GM12875 (cell line): Measurements from ENCODE around the gene THRB.

Experiments used
- H3K4me3 ChIP-seq: one replicate; pipeline ENCODE4 v1.5.1; 2011; ENCODE audit warnings: low read depth, low read length, control low read depth
- TF ChIP-seq, protein P1 (sequence below): IDR thresholded peaks from 2 replicates; pipeline ENCODE4 v1.5.1; 2011; ENCODE audit warnings: low read depth, mild to moderate bottlenecking, control low read depth, inconsistent platforms, low read length, moderate library complexity, borderline replicate concordance; ENCODE audit not compliant: insufficient read depth

Gene THRB

DNA sequence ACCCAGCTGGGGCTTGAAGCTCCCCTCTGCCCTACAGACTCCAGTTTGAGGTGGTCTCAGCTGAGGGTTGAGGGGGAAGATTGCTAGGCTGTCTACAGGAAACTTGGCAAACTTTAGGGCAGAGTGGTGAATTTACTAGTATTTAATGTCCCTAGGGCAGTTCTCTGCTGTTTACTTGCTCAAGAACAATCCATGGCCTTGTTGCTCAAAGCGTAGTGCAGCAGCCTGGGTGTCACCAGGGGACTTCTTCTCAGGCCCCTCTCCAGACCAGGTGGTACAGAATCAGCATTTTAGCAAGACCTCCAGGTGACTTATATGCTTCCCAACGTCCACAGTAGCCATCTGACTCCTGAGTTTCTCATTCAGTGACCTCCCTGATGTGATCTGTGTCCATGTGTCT lies 360.7 kb downstream of the THRB start:
- H3K4me3 ChIP-seq, result no peak overlapping the region
- TF ChIP-seq, protein P1, sequence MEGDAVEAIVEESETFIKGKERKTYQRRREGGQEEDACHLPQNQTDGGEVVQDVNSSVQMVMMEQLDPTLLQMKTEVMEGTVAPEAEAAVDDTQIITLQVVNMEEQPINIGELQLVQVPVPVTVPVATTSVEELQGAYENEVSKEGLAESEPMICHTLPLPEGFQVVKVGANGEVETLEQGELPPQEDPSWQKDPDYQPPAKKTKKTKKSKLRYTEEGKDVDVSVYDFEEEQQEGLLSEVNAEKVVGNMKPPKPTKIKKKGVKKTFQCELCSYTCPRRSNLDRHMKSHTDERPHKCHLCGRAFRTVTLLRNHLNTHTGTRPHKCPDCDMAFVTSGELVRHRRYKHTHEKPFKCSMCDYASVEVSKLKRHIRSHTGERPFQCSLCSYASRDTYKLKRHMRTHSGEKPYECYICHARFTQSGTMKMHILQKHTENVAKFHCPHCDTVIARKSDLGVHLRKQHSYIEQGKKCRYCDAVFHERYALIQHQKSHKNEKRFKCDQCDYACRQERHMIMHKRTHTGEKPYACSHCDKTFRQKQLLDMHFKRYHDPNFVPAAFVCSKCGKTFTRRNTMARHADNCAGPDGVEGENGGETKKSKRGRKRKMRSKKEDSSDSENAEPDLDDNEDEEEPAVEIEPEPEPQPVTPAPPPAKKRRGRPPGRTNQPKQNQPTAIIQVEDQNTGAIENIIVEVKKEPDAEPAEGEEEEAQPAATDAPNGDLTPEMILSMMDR, result no peak

DNA sequence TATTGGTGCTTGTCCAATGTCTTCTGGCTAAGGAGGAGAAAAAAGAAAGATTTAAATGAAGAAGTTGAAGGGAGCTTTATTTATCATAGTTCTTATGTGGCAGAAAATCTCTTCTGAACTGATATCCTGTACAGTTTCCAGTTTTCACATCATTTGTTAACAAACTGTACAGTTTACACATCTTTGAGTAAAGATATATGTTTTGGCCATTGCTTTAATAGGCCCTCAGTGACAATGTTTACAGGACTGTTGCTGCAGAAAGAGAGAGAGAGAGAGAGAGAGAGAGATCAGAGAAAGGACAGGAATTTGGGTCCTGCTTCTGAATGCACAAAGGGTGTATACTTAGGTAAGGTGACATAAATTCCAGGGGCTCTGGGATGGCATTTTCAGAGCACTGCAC lies 361.2 kb downstream of the THRB start:
- TF ChIP-seq, protein P1, result no peak
- H3K4me3 ChIP-seq, result no peak overlapping the region

DNA sequence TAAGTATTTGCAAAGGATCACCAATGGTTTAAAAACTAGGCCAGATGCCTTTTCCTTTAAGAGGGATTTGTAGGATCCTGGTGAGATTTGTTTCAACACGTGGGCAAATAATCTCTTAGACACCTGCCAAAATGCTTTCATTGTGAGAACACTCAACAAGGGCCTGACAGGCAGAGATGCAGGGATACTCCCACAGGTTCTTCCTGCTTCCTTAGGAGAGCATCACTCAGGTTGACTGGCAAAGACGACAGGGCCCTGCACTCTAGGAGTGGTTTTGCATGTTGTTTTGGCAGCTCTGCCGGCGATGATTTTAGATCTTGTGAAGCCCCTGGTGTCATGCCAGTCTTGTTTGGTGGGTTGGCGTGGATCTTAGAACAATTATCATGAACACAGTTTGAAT lies 365.1 kb downstream of the THRB start:
- H3K4me3 ChIP-seq, result no peak overlapping the region
- TF ChIP-seq, protein P1, result no peak

DNA sequence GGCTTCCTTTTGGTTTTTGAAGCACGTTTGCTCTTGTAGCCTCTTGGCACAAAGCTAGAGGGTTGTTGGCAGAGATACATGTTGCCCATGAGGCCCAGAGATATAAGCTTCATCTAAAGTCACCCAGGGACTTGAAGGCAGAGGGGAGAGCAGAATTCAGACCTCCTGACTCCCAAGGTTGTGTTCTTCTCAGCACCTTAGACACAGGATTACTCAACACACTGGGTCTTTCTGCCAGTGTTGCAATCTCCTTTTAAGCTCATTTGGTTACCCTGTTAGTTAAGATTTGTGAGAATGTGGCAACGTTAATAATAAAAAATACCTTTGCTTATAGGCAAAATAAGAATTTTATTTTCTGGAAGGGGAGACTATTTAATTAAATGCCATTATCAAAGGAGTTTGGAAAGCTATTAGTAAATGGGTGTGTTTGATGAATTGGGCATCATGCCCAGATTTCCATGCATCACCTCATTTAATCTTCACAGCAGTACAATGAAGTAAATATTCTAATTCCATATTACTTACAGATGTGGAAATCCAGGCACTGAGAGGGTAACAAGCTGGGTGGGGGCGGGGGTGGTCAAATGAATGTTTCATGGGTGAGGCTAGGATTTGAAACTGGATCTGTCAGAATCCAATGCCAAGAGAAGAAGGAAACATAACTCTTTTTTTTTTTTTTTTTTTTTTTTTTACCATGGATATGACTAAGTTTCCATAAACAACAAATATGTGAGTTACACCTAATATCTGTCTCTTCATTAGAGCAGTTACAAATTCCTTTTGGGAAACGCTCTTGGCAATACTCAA lies 366.2 kb downstream of the THRB start:
- no peak overlapping the region for H3K4me3 ChIP-seq
- TF ChIP-seq, protein P1, result no peak

DNA sequence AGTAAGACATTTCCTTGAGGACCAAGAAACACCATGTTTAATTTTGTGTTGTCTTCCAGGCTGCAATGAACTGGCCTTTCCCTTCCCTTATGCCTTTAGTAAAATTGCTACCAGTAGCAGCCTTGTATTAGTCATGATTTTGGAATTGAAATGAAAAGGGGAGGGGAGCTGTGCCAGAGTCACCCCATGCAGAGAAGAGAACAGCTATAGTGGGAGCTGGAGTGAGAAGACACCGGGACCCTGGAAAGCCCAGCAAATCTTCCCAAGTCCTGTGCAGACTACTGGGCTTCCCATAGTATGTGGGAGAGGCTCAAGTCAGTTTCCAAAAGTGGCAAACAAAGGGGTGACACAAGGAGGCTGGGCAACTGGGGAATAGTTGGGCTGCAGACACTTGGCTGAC lies 371.1 kb downstream of the THRB start:
- H3K4me3 ChIP-seq, result no peak overlapping the region
- TF ChIP-seq, protein P1, result no peak

DNA sequence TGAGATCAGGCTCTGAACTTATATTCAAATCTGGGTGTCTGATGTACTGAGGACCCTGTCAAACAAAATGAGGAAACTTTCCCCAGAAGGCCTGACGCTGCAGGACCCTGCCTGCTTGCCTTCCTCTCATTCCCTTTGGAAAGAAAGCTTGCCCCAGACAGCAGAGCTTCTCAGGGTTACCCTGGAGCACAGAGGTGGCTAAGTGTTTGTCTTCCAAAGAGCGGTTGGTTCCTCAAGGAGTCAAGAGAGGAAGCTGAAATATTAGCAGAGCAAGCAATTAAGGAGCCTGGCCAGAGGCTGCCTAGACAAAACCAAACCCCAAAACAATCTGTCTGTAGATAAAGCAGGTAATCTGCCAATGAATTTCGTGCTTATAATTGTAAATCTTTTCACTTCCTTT lies 374.2 kb downstream of the THRB start:
- H3K4me3 ChIP-seq, result no peak overlapping the region
- TF ChIP-seq, protein P1, result no peak

DNA sequence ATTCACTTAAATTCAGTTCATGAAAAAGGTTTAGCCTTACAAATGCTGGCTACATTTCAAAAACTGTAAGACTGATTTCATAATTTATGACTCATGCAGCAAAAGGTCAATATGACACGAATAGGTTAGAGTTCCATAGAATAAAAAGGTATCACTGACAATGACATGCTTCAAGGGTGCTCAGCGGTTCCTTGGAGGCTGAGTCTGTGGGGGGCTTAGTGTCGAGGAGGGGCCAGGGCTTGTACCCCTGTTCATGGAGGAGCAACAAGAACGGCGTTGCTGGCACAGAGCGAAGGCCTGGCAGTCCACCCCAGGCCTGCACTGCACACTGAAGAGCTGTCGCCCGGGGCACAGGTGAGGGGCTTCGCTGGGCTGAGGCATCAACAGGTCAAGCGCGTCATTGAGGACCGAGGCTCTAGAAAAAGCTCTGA lies 375.3 kb downstream of the THRB start:
- TF ChIP-seq, protein P1, result no peak
- no peak overlapping the region for H3K4me3 ChIP-seq
